GM18499 (cell line): ENCODE data around the gene GPAM.

Source experiments
- ATAC-seq: cut with Tn5 transposase; IDR thresholded peaks from one replicate; pipeline ENCODE4 v1.9.1; 2021; ENCODE audit warnings: moderate number of reproducible peaks; ENCODE audit not compliant: insufficient read depth, unreplicated experiment

The GPAM gene

DNA sequence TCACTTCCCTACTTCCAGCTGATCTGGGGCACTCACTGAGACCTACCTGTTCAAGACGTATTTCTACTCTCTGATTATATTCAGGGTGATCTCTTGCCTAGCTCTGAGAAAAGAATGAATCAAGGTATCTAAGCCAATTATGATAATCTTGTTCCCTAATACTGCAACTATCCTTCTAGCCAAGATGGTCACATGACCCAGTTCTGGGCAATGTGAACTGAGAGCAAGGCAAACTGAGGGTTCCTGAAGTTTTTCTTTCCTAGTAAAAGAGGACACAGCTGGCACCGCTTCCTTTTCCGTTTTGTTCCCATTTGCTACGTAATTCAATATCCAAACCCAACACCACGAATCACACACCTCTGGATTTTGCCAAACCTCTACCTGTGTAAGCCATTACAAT, 5.9 kb upstream of the GPAM start:
- ATAC-seq = no peak

GRCh38 chr10:112187527-112187926, 4.0 kb upstream of the GPAM start:
- no peak for ATAC-seq

GRCh38 chr10:112185959-112186358, 2.4 kb upstream of the GPAM start:
- ATAC-seq = no peak

DNA sequence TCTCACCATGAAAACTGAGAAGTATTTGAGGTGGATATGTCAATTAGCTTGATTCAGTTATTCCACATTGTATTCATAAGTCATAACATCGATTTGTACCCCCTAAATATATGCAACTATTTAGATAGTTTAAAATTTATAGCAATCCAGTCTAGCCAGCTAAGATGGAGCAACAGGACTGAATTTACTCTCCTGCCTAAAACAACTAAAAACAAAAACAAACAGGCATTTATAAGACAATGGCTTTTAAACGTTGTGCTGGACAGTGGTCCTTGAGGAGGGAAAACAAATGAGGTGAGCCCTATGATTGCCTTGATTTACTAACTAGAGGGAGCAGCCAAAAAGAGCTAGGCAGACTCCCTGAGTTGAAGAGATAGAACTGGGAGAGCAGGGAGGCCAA, 814 bp upstream of the GPAM start:
- no peak for ATAC-seq

DNA sequence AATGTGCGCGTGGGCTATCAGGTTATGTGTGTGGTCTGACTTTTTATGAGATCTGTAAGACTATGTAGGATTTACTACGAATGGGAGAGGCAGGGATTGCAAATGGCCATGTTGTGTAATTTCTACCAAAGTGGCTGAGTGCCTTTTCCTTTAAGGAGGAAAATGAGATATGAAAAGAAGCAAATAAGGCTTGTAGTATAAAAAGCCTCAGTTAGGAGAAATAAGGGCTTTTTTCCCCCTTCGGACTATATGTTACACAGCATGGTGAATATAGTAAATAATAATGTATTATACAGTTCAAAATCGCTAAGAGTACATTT, 447 bp upstream of the GPAM start:
- ATAC-seq = no peak

DNA sequence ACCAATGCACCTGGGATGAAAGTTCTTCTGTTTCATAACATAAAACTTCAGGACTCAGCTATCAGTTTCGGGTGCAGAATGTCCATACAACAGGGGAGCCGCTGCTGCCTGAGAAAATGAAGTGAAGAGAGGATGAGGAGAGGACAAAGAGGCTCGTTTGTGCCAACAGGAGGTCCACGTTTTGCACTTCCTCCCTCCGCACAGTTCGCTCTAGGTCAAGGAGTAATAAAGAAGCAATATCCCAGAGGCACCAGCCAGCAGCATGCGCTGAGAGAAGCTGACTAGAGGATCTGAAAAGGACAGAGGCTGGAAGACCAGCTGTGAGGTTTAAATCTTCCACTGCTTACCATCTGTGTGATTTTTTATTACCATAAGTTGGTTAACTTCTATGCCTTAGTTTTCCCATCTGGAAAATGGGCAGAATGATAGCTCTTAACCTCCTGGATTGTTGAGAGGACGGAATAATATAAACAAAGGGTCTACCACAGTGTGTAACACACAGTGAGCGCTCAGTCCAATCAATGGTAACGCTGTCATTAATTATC, 709 bp downstream of the GPAM start:
- no peak for ATAC-seq

DNA sequence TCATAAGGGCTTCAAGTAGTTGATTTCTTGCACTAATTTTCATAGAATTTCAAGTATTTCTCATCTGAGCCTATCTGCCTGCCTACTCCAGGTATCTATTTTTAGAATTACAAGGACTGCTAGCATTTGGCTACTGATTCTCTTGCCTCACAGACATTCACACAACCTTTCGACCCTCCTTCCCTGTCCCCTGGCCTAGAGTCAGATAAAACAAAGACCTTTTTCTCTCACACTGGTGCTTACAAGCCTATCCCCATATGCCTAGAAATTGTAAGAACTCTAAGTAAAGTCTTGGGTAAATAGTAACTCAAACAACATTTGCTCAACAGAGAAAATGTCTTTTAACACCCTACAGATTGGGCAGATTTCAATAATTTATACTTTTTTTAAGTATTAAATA, 6.3 kb downstream of the GPAM start:
- ATAC-seq = no peak

- ATAC-seq = no peak
Measured at GRCh38 chr10:112176543-112176942, 7.0 kb downstream of the GPAM start.

- ATAC-seq = no peak
Measured at GRCh38 chr10:112175409-112175808, 8.2 kb downstream of the GPAM start.

GRCh38 chr10:112173206-112173605, 10.4 kb downstream of the GPAM start:
- no peak for ATAC-seq

GRCh38 chr10:112168733-112169132, 14.8 kb downstream of the GPAM start:
- ATAC-seq = no peak

- no peak for ATAC-seq
Measured at GRCh38 chr10:112166800-112167199, 16.8 kb downstream of the GPAM start.

GRCh38 chr10:112161757-112162518, 21.6 kb downstream of the GPAM start:
- ATAC-seq = no peak

GRCh38 chr10:112160834-112161233, 22.7 kb downstream of the GPAM start:
- ATAC-seq = no peak

- ATAC-seq = no peak
Measured at GRCh38 chr10:112159469-112159868, 24.1 kb downstream of the GPAM start.

DNA sequence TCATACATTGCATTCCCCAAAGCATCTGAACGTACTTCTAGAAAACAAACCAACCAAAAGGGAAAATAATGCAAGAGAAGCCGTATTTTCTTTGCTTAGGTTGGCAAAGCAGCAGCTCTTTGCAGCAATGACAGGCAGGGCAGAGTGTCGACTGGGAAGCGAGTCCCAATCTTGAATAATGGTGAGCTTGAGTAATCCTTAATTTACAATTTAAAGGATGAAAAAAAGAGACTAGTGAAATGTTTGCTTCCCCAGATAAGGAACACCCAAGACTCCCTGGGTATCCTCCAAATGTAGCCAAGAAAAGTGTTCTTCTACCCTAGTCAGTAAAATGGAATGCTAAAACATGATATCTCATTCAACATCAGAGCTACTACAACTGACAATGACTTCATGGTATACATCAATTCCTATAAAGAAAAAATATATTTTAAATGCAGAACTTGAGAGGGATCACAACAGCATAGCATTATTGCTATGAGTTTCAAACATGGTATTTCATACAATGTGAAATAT, 32.0 kb downstream of the GPAM start:
- no peak for ATAC-seq

DNA sequence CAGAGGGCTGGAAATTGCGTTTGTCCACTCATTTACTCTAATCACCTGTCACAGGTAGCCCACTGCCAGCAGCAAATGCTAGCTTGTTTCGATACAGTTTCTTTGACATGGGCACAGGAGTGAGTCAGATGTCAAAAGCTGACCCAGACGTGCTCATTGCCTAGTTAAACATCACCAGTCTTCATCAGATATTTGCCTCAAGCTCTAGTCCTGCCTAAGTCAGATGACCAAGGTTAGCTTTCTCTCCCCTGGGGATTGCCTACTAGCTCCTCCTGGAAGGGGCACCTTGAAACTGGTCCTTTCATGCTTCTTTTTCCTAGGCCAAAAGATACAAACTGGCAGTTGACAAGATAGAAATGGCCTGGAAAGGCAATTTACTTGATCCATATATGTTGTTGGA, 35.2 kb downstream of the GPAM start:
- ATAC-seq = no peak

DNA sequence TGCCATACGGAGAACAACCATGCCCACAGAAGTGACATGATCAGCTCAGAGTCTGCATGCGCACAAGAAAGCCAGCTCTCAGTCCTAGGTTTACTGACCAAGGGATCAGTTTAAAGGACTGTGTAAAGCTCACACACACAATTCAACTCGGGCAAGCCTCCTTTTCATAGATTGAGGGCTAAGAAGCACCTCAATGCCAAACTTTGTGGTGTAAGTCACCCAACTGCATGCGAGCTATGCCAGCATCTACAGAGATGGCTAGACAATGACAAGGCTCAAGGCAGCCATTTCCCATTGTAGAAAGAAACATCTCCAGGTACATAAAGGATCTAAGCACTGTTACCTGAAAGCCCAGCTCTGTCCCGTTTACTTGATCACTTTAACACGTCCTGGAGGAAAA, 36.8 kb downstream of the GPAM start:
- no peak for ATAC-seq

GRCh38 chr10:112145263-112145662, 38.3 kb downstream of the GPAM start:
- ATAC-seq = no peak

GRCh38 chr10:112143420-112143819, 40.1 kb downstream of the GPAM start:
- no peak for ATAC-seq

DNA sequence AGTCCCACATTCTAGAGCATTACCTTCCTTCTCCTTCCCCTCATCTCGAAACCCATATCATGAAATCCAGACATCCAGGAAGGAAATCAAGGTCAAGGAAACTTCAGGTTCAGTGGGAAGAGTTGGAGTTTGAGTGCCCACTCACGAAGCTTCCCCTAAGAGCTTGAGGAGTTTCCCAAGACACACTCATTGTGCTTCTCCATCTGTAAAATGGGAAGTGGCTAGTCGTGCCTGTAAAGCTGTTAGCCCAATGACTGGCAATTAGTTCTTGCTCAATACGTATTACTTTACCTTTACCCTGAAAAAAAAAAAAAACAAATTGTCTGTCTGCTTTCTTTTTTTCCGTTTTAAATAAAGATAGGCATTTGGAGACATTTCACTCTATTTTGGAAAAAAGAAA, 42.3 kb downstream of the GPAM start:
- no peak for ATAC-seq
